Measurements from ENCODE around the gene KRT35. TPM values are rescaled to one million over a fixed set of nuclear protein-coding genes. Genes with fewer than 3 reads are reported as not detected.

Gene KRT35
- total RNA-seq, 1 experiment from 2014 or later, result not detected

DNA sequence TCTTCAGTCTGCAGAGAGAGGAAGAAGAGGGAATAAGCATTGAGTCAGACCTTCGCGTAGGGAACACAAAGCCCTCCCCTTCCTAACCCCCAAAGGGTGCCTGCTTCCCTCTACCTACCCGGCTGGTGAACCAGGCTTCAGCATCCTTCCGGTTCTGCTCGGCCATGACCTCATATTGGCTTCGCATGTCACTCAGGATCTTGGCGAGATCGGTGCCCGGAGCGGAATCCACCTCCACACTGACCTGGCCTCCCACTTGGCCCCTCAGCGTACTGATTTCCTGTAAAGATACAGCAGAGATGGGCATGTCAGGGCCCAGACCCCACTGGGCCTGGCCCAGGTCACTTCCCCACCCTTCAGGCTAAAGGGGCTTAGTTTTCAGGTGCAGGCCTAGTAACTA is 43.3 kb upstream of the KRT35 start:
- H3K36me3 ChIP-seq (ENCODE audit: control insufficient read depth in 1 of 2, insufficient read depth in 2 of 2, low read length in 2 of 2), result peaks cover 3 to 24% of the 10 kb centered on the region in 2 experiments; a peak in 3 of 4 replicates
- POLR2A ChIA-PET, result interaction anchor here (1.7 to 12.9 kb wide), 3 partner anchors 25 to 165 kb away, joined by 7 to 148 read pairs (median 37); partner anchors contain the start of gene EIF1
- DNase-seq (ENCODE audit: low read depth, low spot score), result no peak
- peaks cover 74 to 89% of the 10 kb centered on the region in 2 experiments for H3K4me1 ChIP-seq (ENCODE audit: control insufficient read depth in 1 of 2, insufficient read depth in 2 of 2, low read length in 2 of 2)
- peak overlapping the region; percentile 99 for H3K27ac ChIP-seq (ENCODE audit: low read depth, low read length)
- H3K9ac ChIP-seq (ENCODE audit: low read length), result peak overlapping the region; percentile 99
- H3K9me3 ChIP-seq (ENCODE audit: control insufficient read depth in 1 of 2, insufficient read depth in 1 of 2, low read depth in 1 of 2, low read length in 2 of 2), result no peaks in the 10 kb centered on the region
- H3K4me3 ChIP-seq (replicated peaks in 1 of 2; ENCODE audit: low read depth in 1 of 2, low read length in 2 of 2), result peak overlapping the region; percentile 10 to 17; a peak in 2 of 4 replicates
- TF ChIP-seq CEBPB (IDR thresholded peaks at IDR 0.05; ENCODE audit: low read depth), result no peak
- TF ChIP-seq POLR2AphosphoS5 (IDR thresholded peaks at IDR 0.05; ENCODE audit: low read depth, low read length), result peak; percentile 13; the same call in 1 of the 2 replicates
- BruUV-seq (replicated peaks), result no TSS peak
- H3K27me3 ChIP-seq (ENCODE audit: insufficient read depth, low read length), result no peaks in the 10 kb centered on the region
- ATAC-seq, result no peak
- CTCF ChIA-PET, result interaction anchor here (2.8 to 8.9 kb wide), 2 partner anchors 25 to 124 kb away, joined by 17 to 77 read pairs; no protein-coding TSS in a partner anchor
- H4K20me1 ChIP-seq (ENCODE audit: insufficient read depth), result no peaks in the 10 kb centered on the region; the same call in 1 of the 2 replicates
- no peak overlapping the region for H2AFZ ChIP-seq (ENCODE audit: low read depth, low read length, poor library complexity, severe bottlenecking)
- H3K79me2 ChIP-seq (ENCODE audit: insufficient read depth, low read length), result peaks cover 40% of the 10 kb centered on the region
- intact Hi-C loops (cut with micrococcal nuclease), result no loop called here
- H3K9me2 ChIP-seq (ENCODE audit: insufficient read depth), result no peaks in the 10 kb centered on the region
- peak overlapping the region; percentile 78 for H3K4me2 ChIP-seq (ENCODE audit: low read length)
- RAD21 ChIA-PET (ENCODE audit: low non-redundant PET in 1 of 2, low total read pairs in 2 of 2, uncharacterized antibody in 2 of 2, unreplicated experiment in 2 of 2), result interaction anchor here (0.9 to 1.4 kb wide), 3 partner anchors 23 to 25 kb away, joined by 4 to 6 read pairs (median 5); no protein-coding TSS in a partner anchor

DNA sequence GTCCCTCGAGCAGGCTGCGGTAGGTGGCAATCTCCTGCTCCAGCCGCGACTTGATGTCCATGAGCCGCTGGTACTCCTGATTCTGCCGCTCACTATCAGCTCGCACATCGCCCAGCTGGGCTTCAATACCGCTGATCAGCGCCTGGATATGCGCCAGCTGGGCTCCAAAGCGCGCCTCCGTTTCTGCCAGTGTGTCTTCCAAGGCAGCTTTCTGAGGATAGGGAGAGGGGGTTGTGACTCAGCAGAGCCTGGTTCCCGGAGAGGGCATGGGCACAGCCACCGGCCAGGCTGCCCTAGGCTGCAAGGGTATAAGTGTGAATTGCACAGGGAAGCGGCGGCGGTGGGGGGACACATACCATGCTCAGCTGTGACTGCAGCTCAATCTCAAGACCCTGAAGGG is 42.8 kb upstream of the KRT35 start:
- no peaks in the 10 kb centered on the region; the same call in 1 of the 2 replicates for H4K20me1 ChIP-seq (ENCODE audit: insufficient read depth)
- no peak for ATAC-seq
- DNase-seq (ENCODE audit: low read depth, low spot score), result peak; percentile 52
- no peak overlapping the region for H2AFZ ChIP-seq (ENCODE audit: low read depth, low read length, poor library complexity, severe bottlenecking)
- TF ChIP-seq POLR2AphosphoS5 (IDR thresholded peaks at IDR 0.05; ENCODE audit: low read depth, low read length), result peak; percentile 26; the same call in 1 of the 2 replicates
- TF ChIP-seq FOSL1 (IDR thresholded peaks at IDR 0.05; ENCODE audit: low read depth), result no peak
- H3K9me2 ChIP-seq (ENCODE audit: insufficient read depth), result no peaks in the 10 kb centered on the region
- ChIA-PET POLR2A (interaction anchor here (12.9 kb wide), 1 partner anchor 25 kb away, joined by 148 read pairs; no protein-coding TSS in a partner anchor), CTCF (interaction anchor here (8.9 kb wide), 1 partner anchor 26 kb away, joined by 77 read pairs; no protein-coding TSS in a partner anchor), RAD21 (ENCODE audit: low non-redundant PET in 1 of 2, low total read pairs in 2 of 2, uncharacterized antibody in 2 of 2, unreplicated experiment in 2 of 2) (interaction anchor here (0.9 to 1.4 kb wide), 3 partner anchors 24 to 25 kb away, joined by 4 to 6 read pairs (median 5); no protein-coding TSS in a partner anchor)
- H3K27me3 ChIP-seq (ENCODE audit: insufficient read depth, low read length), result no peaks in the 10 kb centered on the region
- H3K9ac ChIP-seq (ENCODE audit: low read length), result peak overlapping the region; percentile 99
- intact Hi-C loops (cut with micrococcal nuclease), result no loop called here
- peaks cover 36% of the 10 kb centered on the region for H3K79me2 ChIP-seq (ENCODE audit: insufficient read depth, low read length)
- H3K9me3 ChIP-seq (ENCODE audit: control insufficient read depth in 1 of 2, insufficient read depth in 1 of 2, low read depth in 1 of 2, low read length in 2 of 2), result no peaks in the 10 kb centered on the region
- peaks cover 3 to 24% of the 10 kb centered on the region in 2 experiments; a peak in 3 of 4 replicates for H3K36me3 ChIP-seq (ENCODE audit: control insufficient read depth in 1 of 2, insufficient read depth in 2 of 2, low read length in 2 of 2)
- H3K4me3 ChIP-seq (replicated peaks in 1 of 2; ENCODE audit: low read depth in 1 of 2, low read length in 2 of 2), result peak overlapping the region; percentile 5 to 10; a peak in 2 of 4 replicates
- TSS peak; percentile 24 for BruUV-seq (replicated peaks)
- H3K27ac ChIP-seq (ENCODE audit: low read depth, low read length), result peak overlapping the region; percentile 99
- peaks cover 74 to 89% of the 10 kb centered on the region in 2 experiments for H3K4me1 ChIP-seq (ENCODE audit: control insufficient read depth in 1 of 2, insufficient read depth in 2 of 2, low read length in 2 of 2)
- peak overlapping the region; percentile 78 for H3K4me2 ChIP-seq (ENCODE audit: low read length)

Measured in HCT116 (cell line).